Right atrium auricular region (tissue), 2 donors: ENCODE results near the gene ZBTB46. TPM values are rescaled to one million over a fixed set of nuclear protein-coding genes. Genes with fewer than 3 reads are reported as not detected.

Experiments
- DNase-seq: peaks from one replicate; pipeline ENCODE4 v3.0.0-alpha.2; 2019; ENCODE audit warnings: low spot score
- H3K27ac ChIP-seq, 2 donors: fragments of 200-600 bp; sonication (generic); 1 replicate in 1 of 2; 2 replicates in 1 of 2; pipeline ENCODE4 v1.5.1; 2016 to 2019
- H3K27me3 ChIP-seq, 2 donors: fragments of 200-600 bp; sonication (generic); one replicate each; pipeline versions ENCODE4 v1.5.1 to v1.6.0; 2017 to 2019
- H3K36me3 ChIP-seq: fragments of 200-600 bp; sonication (generic); one replicate; pipeline ENCODE4 v1.5.1; 2016
- H3K4me1 ChIP-seq, 2 donors: fragments of 200-600 bp; sonication (generic); one replicate each; pipeline versions ENCODE4 v1.5.1 to v1.6.0; 2017 to 2019
- H3K4me3 ChIP-seq, 2 donors: fragments of 200-600 bp; sonication (generic); 1 replicate in 1 of 2; 2 replicates in 1 of 2; pipeline ENCODE4 v1.5.1; 2017 to 2019; ENCODE audit warnings: mild to moderate bottlenecking in 1 of 2, moderate library complexity in 1 of 2
- H3K9me3 ChIP-seq, 2 donors: fragments of 200-600 bp; sonication (generic); one replicate each; pipeline ENCODE4 v1.5.1; 2019
- total RNA-seq, 2 donors: library from RNA; depleted of rRNA; stranded (reverse); fragments of >200 nt; gene quantifications; one replicate each; pipeline ENCODE4 v1.1.0, GENCODE V29; 2016
- TF ChIP-seq, protein P1 (sequence below), 2 donors: fragments of 200-600 bp; sonication (generic); IDR thresholded peaks; one replicate each; pipeline ENCODE4 v1.5.1; 2019; ENCODE audit warnings: antibody characterized with exemption in 2 of 2

ZBTB46 gene
- total RNA-seq, 2 donors from 2014 or later, result 12.2 to 17.8 TPM

DNA sequence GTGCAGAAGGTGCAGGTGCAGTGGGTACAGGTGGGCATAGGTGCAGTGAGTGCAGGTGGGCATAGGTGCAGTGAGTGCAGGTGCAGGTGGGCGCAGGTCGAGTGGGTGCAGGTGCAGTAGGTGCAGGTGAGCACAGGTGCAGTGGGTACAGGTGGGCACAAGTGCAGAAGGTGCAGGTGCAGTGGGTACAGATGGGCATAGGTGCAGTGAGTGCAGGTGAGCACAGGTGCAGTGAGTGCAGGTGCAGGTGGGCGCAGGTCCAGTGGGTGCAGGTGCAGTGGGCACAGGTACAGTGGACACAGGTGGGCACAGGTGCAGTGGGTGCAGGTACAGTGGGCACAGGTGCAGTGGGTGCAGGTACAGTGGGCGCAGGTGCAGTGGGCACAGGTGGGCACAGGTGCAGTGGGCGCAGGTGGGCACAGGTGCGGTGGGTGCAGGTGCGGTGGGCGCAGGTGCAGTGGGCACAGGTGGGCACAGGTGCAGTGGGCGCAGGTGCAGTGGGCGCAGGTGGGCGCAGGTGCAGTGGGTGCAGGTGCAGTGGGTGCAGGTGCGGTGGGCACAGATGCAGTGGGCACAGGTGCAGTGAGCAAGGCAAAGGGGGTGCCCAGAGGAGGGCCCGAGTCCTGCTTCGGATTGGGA lies 15.3 kb downstream of the ZBTB46 start:
- Histone ChIP-seq H3K4me1 (peaks cover 0 to 33% of the 10 kb centered on the region in 2 donors), H3K27me3 (no peaks in the 10 kb centered on the region), H3K36me3 (no peaks in the 10 kb centered on the region), H3K9me3 (no peaks in the 10 kb centered on the region), H3K4me3 (no peak overlapping the region), H3K27ac (no peak overlapping the region)
- TF ChIP-seq, protein P1, sequence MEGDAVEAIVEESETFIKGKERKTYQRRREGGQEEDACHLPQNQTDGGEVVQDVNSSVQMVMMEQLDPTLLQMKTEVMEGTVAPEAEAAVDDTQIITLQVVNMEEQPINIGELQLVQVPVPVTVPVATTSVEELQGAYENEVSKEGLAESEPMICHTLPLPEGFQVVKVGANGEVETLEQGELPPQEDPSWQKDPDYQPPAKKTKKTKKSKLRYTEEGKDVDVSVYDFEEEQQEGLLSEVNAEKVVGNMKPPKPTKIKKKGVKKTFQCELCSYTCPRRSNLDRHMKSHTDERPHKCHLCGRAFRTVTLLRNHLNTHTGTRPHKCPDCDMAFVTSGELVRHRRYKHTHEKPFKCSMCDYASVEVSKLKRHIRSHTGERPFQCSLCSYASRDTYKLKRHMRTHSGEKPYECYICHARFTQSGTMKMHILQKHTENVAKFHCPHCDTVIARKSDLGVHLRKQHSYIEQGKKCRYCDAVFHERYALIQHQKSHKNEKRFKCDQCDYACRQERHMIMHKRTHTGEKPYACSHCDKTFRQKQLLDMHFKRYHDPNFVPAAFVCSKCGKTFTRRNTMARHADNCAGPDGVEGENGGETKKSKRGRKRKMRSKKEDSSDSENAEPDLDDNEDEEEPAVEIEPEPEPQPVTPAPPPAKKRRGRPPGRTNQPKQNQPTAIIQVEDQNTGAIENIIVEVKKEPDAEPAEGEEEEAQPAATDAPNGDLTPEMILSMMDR (IDR thresholded peaks at IDR 0.05), result no peak
- DNase-seq, result no peak

DNA sequence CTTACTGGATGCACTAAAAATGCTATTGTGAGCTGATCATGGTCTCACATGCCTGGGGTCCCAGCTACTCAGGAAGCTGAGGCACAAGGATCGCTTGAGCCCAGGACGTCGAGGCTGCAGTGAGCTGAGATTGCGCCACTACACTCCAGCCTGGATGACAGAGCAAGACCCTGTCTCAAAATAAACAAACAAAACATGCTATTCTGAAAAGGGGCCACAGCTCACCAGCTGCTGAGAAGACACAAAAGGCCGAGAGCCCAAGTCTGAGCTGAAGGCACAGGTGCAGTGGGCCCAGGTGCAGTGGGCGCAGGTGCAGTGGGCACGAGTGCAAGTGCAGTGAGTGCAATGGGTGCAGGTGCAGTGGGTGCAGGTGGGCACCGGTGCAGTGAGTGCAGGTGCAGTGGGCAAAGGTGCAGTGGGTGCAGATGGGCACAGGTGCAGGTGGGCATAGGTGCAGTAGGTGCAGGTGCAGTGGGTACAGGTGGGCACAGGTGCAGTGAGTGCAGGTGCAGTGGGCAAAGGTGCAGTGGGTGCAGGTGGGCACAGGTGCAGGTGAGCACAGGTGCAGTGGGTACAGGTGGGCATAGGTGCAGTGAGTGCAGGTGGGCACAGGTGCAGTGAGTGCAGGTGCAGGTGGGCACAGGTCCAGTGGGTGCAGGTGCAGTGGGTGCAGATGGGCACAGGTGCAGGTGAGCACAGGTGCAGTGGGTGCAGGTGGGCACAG lies 16.0 kb downstream of the ZBTB46 start:
- H3K4me3 ChIP-seq, result no peak overlapping the region
- H3K4me1 ChIP-seq, result peaks cover 0 to 28% of the 10 kb centered on the region in 2 donors
- DNase-seq, result no peak
- no peak overlapping the region for H3K27ac ChIP-seq
- TF ChIP-seq, protein P1 (IDR thresholded peaks at IDR 0.05), result no peak
- no peaks in the 10 kb centered on the region for H3K27me3 ChIP-seq
- no peaks in the 10 kb centered on the region for H3K9me3 ChIP-seq
- H3K36me3 ChIP-seq, result no peaks in the 10 kb centered on the region

DNA sequence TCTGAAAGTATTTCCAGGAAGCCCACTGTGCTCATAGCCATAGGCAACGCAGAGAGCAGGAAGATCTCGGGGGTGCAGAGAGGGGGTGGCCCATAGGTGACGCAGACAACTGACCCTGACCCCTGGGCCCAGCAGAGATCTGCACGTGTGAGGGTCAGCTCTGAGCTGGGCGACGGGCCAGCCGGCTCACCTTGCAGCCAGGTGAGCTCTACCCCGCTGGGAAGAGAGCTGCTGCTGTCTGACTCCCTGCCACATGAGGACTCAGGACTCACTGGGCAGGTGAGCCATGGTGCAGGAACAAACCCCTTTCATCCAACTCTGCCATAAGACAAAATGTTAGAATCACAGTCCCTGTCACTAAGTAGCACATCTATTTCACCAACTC lies 19.6 kb downstream of the ZBTB46 start:
- no peak overlapping the region for H3K27ac ChIP-seq
- no peaks in the 10 kb centered on the region for H3K36me3 ChIP-seq
- H3K9me3 ChIP-seq, result no peaks in the 10 kb centered on the region
- no peak for DNase-seq
- H3K4me1 ChIP-seq, result peaks cover 0 to 23% of the 10 kb centered on the region in 2 donors
- H3K27me3 ChIP-seq, result no peaks in the 10 kb centered on the region
- no peak overlapping the region for H3K4me3 ChIP-seq
- TF ChIP-seq, protein P1 (IDR thresholded peaks at IDR 0.05), result no peak

DNA sequence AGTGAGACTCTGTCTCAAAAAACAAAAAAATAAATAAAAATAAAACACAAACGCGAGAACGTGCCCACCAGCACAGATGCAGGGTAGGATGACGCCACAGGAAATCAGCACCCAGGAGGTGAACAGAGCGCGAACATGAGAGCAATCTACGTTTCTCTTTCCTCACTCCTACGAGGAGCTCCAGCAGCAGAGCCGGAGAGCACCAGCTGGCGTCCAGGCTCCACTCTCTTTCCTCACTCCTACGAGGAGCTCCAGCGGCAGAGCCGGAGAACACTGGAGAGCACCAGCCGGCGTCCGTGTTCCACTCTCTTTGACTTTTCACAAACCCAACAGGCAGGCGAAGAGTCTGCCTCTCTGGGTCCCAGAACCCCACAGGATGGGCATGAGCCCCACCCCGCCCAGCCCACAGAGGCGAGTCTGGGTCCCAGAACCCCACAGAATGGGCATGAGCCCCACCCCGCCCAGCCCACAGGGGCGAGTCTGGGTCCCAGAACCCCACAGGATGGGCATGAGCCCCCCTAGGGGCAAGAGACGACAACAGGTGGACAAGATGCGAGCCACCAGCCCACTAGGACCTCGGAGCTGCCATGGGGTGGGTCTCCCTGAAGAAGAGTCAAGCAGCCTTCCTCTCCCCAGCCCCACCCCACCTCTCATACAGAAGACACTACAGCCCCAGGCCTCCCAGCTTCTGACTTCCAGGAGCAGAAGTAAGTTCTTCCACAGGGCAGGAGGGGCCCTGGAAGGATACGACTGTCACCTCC lies 20.2 kb downstream of the ZBTB46 start:
- H3K4me3 ChIP-seq, result no peak overlapping the region
- peak overlapping the region in 1 of 2 donors; percentile 20 for H3K27ac ChIP-seq
- peaks cover 0 to 18% of the 10 kb centered on the region in 2 donors for H3K4me1 ChIP-seq
- DNase-seq, result no peak
- TF ChIP-seq, protein P1 (IDR thresholded peaks at IDR 0.05), result no peak
- no peaks in the 10 kb centered on the region for H3K27me3 ChIP-seq
- no peaks in the 10 kb centered on the region for H3K36me3 ChIP-seq
- no peaks in the 10 kb centered on the region for H3K9me3 ChIP-seq

DNA sequence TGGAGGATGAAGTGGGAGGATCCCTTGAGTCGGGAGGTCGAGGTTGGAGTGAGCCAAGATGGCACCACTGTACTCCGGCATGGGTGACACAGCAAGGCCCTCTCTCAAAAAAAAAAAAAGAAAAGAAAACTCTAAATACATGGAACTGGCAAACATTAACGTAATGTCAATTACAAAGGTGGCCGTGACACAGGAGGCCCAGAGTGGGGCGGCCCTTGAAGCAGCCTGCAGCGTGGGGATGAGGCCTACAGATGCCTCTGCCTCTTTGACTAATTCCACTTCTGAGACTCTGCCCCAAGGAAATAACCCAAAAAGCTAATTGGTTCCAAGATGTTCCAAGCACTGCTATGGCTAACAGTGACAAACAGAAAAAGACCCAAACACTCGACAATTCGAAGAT lies 21.2 kb downstream of the ZBTB46 start:
- no peaks in the 10 kb centered on the region for H3K36me3 ChIP-seq
- no peak overlapping the region for H3K4me3 ChIP-seq
- H3K4me1 ChIP-seq, result peaks cover 0 to 7% of the 10 kb centered on the region in 2 donors
- TF ChIP-seq, protein P1 (IDR thresholded peaks at IDR 0.05), result no peak
- H3K27me3 ChIP-seq, result no peaks in the 10 kb centered on the region
- H3K9me3 ChIP-seq, result no peaks in the 10 kb centered on the region
- H3K27ac ChIP-seq, result no peak overlapping the region
- DNase-seq, result no peak
